GM19099 (cell line): Measurements from ENCODE around the gene TAS1R1.
A peak's percentile ranks its signal among the peaks of the same experiment; 100 is the strongest.

Experiments
- POLR2A ChIP-seq: IDR thresholded peaks from 3 replicates; pipeline ENCODE4 v1.6.1; 2011; ENCODE audit warnings: low read depth; ENCODE audit not compliant: insufficient read length; ENCODE audit errors: extremely low read depth

Gene TAS1R1

DNA sequence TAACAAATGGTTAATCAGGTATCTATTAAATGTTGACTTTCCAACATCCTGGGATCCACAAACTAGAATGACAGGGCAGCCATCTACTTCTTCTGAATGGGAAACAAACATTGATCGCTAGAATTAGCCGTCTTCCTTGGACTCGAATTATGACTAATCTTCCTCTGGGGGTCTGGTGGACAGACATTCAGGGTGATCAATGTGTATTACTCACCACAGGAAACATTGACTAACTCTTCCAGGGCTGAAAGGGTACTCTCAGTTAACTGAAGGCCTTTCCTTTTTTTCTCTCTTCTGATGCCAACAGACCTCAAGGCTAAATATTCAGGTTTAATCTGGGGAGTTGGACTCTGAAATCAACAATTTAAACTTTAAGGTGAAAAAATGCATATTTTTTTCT, 10.3 kb upstream of the TAS1R1 start:
- no peak for TF ChIP-seq POLR2A

DNA sequence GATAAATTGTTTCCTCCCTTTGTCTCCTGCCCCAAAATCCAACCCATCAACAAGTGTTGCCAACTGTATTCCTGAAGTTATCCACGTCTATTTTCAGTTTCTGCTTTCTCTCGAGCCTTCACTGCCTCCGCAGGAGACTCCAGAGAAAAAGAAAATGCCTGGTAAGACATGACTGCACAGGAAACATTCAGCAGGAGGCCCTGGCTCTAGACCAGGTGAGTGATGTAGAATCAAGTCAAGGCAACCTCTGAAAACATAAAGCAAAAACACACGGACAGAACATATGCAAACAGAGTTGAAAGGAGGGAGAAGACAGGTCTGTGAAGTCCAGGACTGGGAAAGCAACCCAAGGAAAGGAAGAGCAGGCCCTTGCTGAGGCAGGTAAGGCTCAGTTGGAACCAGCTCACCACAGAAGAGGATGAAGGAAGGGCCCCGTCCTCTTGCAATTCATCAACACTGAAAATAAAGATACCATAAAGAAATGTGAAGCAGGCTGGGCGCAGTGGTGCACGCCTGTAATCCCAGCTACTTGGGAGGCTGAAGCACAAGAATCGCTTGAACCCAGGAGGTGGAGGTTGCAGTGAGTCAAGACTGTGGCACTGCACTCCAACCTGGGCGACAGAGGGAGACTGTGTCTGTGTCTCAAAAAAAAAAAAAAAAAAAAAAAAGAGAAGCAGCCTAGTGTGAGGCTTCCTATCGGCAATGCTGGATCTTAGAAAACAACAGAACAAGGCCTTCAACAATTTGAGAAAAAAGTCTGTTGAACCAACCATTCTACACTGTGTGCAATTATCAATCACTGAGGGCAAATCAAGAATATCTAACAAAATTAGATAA, 9.6 kb upstream of the TAS1R1 start:
- TF ChIP-seq POLR2A: no peak

DNA sequence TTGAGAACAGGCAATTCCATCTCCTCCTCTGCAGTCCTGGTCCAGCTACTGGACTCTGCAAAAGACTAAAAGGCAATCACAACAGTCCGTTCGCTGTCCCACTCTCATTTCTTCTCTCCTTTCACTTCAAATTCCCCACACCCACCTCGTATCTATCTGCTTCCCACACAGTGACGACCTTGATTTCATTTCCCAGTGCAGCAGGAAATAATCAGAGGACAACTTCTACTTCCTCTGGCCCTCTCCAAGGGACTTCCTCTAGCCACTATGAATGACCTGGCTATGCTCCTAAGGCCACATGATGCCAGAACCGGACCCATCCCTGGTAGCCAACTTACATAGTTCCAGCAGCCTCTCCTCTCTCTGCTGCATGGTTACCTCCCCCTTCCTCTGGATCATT, 8.8 kb upstream of the TAS1R1 start:
- no peak for TF ChIP-seq POLR2A

DNA sequence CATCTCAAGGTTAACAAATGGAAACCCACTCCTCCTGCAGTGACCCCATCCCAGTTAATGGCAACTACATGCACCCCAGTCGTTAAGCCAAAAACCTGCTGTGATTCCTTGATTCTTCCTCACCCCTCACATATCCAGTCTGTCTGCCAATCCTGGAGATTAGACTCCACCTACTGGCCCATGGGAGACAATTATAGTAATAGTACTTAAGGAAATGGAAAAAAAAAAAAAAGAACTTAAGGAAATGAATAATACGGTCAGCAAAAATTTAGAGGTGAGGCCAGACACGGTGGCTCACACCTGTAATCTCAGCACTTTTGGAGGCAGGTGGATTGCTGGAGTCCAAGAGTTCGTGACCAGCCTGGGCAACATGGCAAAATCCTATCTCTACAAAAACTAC, 7.8 kb upstream of the TAS1R1 start:
- no peak for TF ChIP-seq POLR2A

- peak; percentile 91 for TF ChIP-seq POLR2A
These were observed 838 bp upstream of the TAS1R1 start, which contains the start of gene NOL9 for GRCh38 chr1:6554031-6554906. NOL9 (minus strand) TSS chr1:6554513; CDS start chr1:6554502, 11 bp downstream.

DNA sequence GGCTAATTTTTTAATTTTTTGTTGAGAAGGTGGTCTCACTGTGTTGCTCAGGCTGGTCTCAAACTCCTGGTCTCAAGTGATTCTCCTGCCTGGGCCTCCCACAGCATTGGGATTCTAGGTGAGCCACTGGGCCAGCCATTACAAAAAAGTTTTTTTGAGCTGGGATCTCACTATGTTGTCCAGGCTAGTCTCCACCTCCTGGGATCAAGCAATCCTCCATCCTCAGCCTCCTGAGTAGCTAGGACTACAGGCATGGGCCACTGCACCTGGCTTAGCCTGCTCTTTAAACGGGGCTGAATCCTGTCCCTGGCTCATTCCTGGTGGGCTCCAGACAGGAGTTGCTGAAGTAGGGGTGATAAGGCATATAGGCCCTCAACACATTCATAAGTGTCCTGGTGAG, 2.5 kb downstream of the TAS1R1 start:
- TF ChIP-seq POLR2A: no peak

DNA sequence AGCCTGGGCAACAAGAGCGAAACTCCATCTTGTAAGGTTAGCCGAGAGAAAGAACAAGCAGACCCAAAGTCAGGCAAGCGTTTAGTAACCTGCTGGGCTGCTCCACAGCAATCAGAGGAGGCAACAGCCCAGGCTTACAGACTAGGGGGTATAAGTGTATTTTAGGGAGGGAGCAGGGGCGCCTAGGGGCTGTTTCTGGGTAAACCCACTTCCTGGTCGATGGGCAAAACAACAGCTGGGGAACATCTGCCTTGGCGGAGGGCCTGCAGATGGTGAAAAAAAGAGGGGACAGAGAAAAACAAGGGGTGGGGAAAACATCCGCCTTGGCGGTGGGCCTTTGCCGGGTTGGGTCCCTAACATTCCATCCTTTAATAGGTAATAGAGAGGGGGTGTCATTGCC, 5.2 kb downstream of the TAS1R1 start:
- TF ChIP-seq POLR2A: no peak

GRCh38 chr1:6569033-6569432, 13.9 kb downstream of the TAS1R1 start:
- TF ChIP-seq POLR2A: no peak

- no peak for TF ChIP-seq POLR2A
These were observed 15.0 kb downstream of the TAS1R1 start for GRCh38 chr1:6570100-6570499.

- no peak for TF ChIP-seq POLR2A
These were observed 15.9 kb downstream of the TAS1R1 start for GRCh38 chr1:6570987-6571386.

- TF ChIP-seq POLR2A: no peak
These were observed 17.7 kb downstream of the TAS1R1 start for GRCh38 chr1:6572653-6573383.

- no peak for TF ChIP-seq POLR2A
These were observed 19.0 kb downstream of the TAS1R1 start for GRCh38 chr1:6574025-6574620.

GRCh38 chr1:6574818-6575217, 19.7 kb downstream of the TAS1R1 start:
- TF ChIP-seq POLR2A: no peak

DNA sequence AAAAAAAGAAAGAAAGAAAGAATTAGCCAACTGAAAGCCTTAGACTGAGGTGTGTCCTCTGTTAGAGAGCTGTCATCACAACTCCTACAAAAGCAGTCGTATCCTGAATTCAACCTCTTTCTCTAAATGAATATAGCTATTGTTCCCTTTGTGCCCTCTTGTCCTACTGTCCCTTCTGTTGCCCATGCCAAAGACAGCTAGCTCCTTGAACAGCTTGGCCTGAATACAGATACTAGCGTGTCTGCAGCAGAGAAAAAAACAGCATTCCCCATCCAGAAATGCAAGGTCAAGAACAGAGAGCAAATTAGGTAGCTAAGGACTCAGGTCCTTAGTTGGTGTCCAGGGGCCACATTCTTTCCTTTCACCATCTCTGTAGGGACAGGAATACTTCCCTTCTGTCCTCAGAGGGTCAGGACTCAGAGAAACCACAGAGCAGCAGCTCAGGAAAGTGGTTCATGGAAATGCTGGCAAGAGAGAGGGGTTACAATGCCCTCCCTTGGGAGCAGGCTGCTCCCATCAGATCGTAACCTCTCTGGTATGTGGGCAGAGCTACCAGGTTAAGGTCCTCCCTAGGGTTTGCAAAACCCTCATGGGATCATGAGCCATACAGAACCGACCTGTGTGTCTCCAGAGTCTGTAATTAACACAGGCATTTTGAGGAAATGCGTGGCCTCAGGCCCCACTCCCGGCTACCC, 22.9 kb downstream of the TAS1R1 start:
- no peak for TF ChIP-seq POLR2A
